ENCODE data around the gene FAM167B.

GRCh38 chr1:32239790-32240139, 7.3 kb upstream of the FAM167B start:
- no peak for TF ChIP-seq POLR2AphosphoS5 (IDR thresholded peaks at IDR 0.05; ENCODE audit: low read depth, low read length)
- no peak for TF ChIP-seq TAF1 (IDR thresholded peaks at IDR 0.05; ENCODE audit: borderline replicate concordance, insufficient read depth, low read length)
- TF ChIP-seq SIN3A (IDR thresholded peaks at IDR 0.05; ENCODE audit: borderline replicate concordance, insufficient read depth, low read length): no peak

Data from PFSK-1 (cell line).